GM19328 (cell line): Measurements from ENCODE around the gene RNF39.

Source experiments
- ATAC-seq: cut with Tn5 transposase; IDR thresholded peaks from one replicate; pipeline ENCODE4 v1.9.1; 2021; ENCODE audit warnings: mild to moderate bottlenecking, moderate library complexity; ENCODE audit not compliant: unreplicated experiment

Gene RNF39

GRCh38 chr6:30020626-30021025 is 54.9 kb downstream of the RNF39 start:
- no peak for ATAC-seq
